HCT116 (cell line): ENCODE results near the gene SEL1L3. TPM values are rescaled to one million over a fixed set of nuclear protein-coding genes. Genes with fewer than 3 reads are reported as not detected.

Experiments
- ATAC-seq: fragments of 200-7000 bp; cut with Tn5 transposase; 2 replicates; pipeline ENCODE4 v1.9.1; 2020; ENCODE audit warnings: mild to moderate bottlenecking, moderate library complexity
- BruUV-seq: library from RNA; stranded (reverse); fragments of 400-500 nt; replicated peaks from 2 replicates; lab custom pipeline; 2021; lab: Mats Ljungman, UMichigan
- CTCF ChIA-PET: fragments of 300-600 bp; sonication (Branson Sonifier 250); formaldehyde crosslinking; loops from one replicate; lab custom pipeline; 2021; ENCODE audit warnings: antibody characterized with exemption; lab: Charles Lee
- POLR2A ChIA-PET: fragments of 300-600, 350-600 bp; sonication (Branson Sonifier 250); formaldehyde crosslinking; loops from one replicate; lab custom pipeline; 2021; ENCODE audit warnings: antibody characterized with exemption; lab: Charles Lee
- RAD21 ChIA-PET, 2 experiments: fragments of 300-600 bp; sonication (Branson Sonifier 250); formaldehyde crosslinking; loops; one replicate each; lab custom pipeline; 2023; ENCODE audit warnings: low total read pairs in 2 of 2; ENCODE audit not compliant: uncharacterized antibody in 2 of 2, unreplicated experiment in 2 of 2, low non-redundant PET in 1 of 2; lab: Charles Lee
- DNase-seq: peaks from one replicate; pipeline ENCODE4 v3.0.0-alpha.2; 2010; ENCODE audit warnings: low read depth, low spot score
- H2AFZ ChIP-seq: fragments of 200-600 bp; shearing (Covaris generic), sonication (generic); 2 replicates; pipeline ENCODE4 v1.6.1; 2017; ENCODE audit warnings: low read depth, mixed run types, mixed read lengths, antibody characterized with exemption, low read length; ENCODE audit not compliant: poor library complexity, severe bottlenecking
- H3K27ac ChIP-seq: 2 replicates; pipeline ENCODE4 v1.5.1; 2012; ENCODE audit warnings: low read depth, low read length
- H3K27me3 ChIP-seq: fragments of 200-600 bp; sonication (generic); 2 replicates; pipeline ENCODE4 v1.6.1; 2016; ENCODE audit warnings: mixed run types, low read length, mixed read lengths; ENCODE audit not compliant: insufficient read depth
- H3K36me3 ChIP-seq, 2 experiments: fragments of 200-500 bp in 1 of 2; fragments of 200-600 bp in 1 of 2; sonication (Bioruptor generic) in 1 of 2; sonication (generic) in 1 of 2; 2 replicates each; pipeline versions ENCODE4 v1.5.1 to v1.6.1; 2014 to 2016; ENCODE audit warnings: low read length in 2 of 2, inconsistent platforms in 1 of 2, mixed read lengths in 1 of 2, mixed run types in 1 of 2; ENCODE audit not compliant: insufficient read depth in 2 of 2, control insufficient read depth in 1 of 2
- H3K4me1 ChIP-seq, 2 experiments: fragments of 200-600 bp in 1 of 2; sonication (generic) in 1 of 2; 2 replicates each; pipeline versions ENCODE4 v1.5.1 to v1.6.1; 2012 to 2017; ENCODE audit warnings: low read length in 2 of 2, inconsistent platforms in 1 of 2, mild to moderate bottlenecking in 1 of 2, mixed read lengths in 1 of 2, mixed run types in 1 of 2, moderate library complexity in 1 of 2; ENCODE audit not compliant: insufficient read depth in 2 of 2, control insufficient read depth in 1 of 2
- H3K4me2 ChIP-seq: fragments of 200-600 bp; sonication (generic); 2 replicates; pipeline ENCODE4 v1.6.1; 2017; ENCODE audit warnings: mixed run types, low read length, mixed read lengths
- H3K4me3 ChIP-seq, 2 experiments: fragments of 200-600 bp in 1 of 2; sonication (generic) in 1 of 2; replicated peaks in 1 of 2; 2 replicates each; pipeline ENCODE4 v1.5.1; 2011 to 2016; ENCODE audit warnings: low read length in 2 of 2, control low read depth in 1 of 2, low read depth in 1 of 2, mild to moderate bottlenecking in 1 of 2, mixed read lengths in 1 of 2, mixed run types in 1 of 2
- H3K79me2 ChIP-seq: fragments of 200-600 bp; sonication (generic); 2 replicates; pipeline ENCODE4 v1.6.1; 2017; ENCODE audit warnings: mild to moderate bottlenecking, mixed run types, low read length, moderate library complexity, mixed read lengths; ENCODE audit not compliant: insufficient read depth
- H3K9ac ChIP-seq: fragments of 200-600 bp; sonication (generic); 2 replicates; pipeline ENCODE4 v1.6.1; 2016; ENCODE audit warnings: low read length, mixed read lengths
- H3K9me2 ChIP-seq: fragments of 200-600 bp; sonication (generic), shearing (Covaris generic); 2 replicates; pipeline ENCODE4 v1.6.1; 2017; ENCODE audit warnings: mixed run types, mild to moderate bottlenecking, moderate library complexity; ENCODE audit not compliant: insufficient read depth
- H3K9me3 ChIP-seq, 2 experiments: fragments of 200-500 bp in 1 of 2; fragments of 200-600 bp in 1 of 2; sonication (Bioruptor generic) in 1 of 2; sonication (generic) in 1 of 2; 2 replicates each; pipeline ENCODE4 v1.6.1; 2014 to 2017; ENCODE audit warnings: low read length in 2 of 2, mixed read lengths in 2 of 2, inconsistent platforms in 1 of 2, low read depth in 1 of 2, mild to moderate bottlenecking in 1 of 2, mixed run types in 1 of 2, moderate library complexity in 1 of 2; ENCODE audit not compliant: control insufficient read depth in 1 of 2, insufficient read depth in 1 of 2
- H4K20me1 ChIP-seq: fragments of 200-600 bp; sonication (generic), shearing (Covaris generic); 2 replicates; pipeline ENCODE4 v1.6.1; 2017; ENCODE audit warnings: mixed run types, mild to moderate bottlenecking, moderate library complexity; ENCODE audit not compliant: insufficient read depth
- EGR1 ChIP-seq: IDR thresholded peaks from 2 replicates; pipeline ENCODE4 v1.6.1; 2012; ENCODE audit warnings: low read depth
- ELF1 ChIP-seq: IDR thresholded peaks from 2 replicates; pipeline ENCODE4 v1.6.1; 2012; ENCODE audit warnings: low read depth, borderline replicate concordance
- EZH2 ChIP-seq: fragments of 200-600 bp; sonication (generic); IDR thresholded peaks from 2 replicates; pipeline ENCODE4 v1.6.1; 2017; ENCODE audit warnings: antibody characterized with exemption, mixed run types
- FOSL1 ChIP-seq: IDR thresholded peaks from 2 replicates; pipeline ENCODE4 v1.6.1; 2012; ENCODE audit warnings: low read depth
- JUND ChIP-seq: IDR thresholded peaks from 2 replicates; pipeline ENCODE4 v1.6.1; 2012
- MAX ChIP-seq: IDR thresholded peaks from 2 replicates; pipeline ENCODE4 v1.6.1; 2012
- POLR2A ChIP-seq: IDR thresholded peaks from 2 replicates; pipeline ENCODE4 v1.7.0; 2011; ENCODE audit warnings: borderline replicate concordance; ENCODE audit not compliant: insufficient read depth, insufficient read length; ENCODE audit errors: extremely low read depth
- POLR2AphosphoS5 ChIP-seq: IDR thresholded peaks from 2 replicates; pipeline ENCODE4 v1.6.1; 2011; ENCODE audit warnings: mild to moderate bottlenecking, low read depth, low read length, moderate library complexity
- REST ChIP-seq: IDR thresholded peaks from 2 replicates; pipeline ENCODE4 v1.6.1; 2012; ENCODE audit warnings: low read depth
- SIN3A ChIP-seq: IDR thresholded peaks from 2 replicates; pipeline ENCODE4 v1.6.1; 2012; ENCODE audit warnings: low read depth
- SP1 ChIP-seq: IDR thresholded peaks from 2 replicates; pipeline ENCODE4 v1.6.1; 2012; ENCODE audit warnings: low read depth
- intact Hi-C: fragments of 100-400 bp; cut with micrococcal nuclease; formaldehyde crosslinking; loops from 2 replicates; pipeline ENCODE4 v1.10.0; 2022
- total RNA-seq: library from RNA; stranded (reverse); gene quantifications from one replicate; pipeline ENCODE4 v1.2.1, GENCODE V29; 2021; ENCODE audit not compliant: unreplicated experiment

Gene SEL1L3
- total RNA-seq, 1 experiment from 2014 or later: 45.0 TPM

GRCh38 chr4:25845841-25846653 lies 16.7 kb downstream of the SEL1L3 start:
- H3K9me2 ChIP-seq: no peaks in the 10 kb centered on the region
- no TSS peak for BruUV-seq
- no peak overlapping the region for H3K4me2 ChIP-seq
- H3K27me3 ChIP-seq: no peaks in the 10 kb centered on the region
- no peak overlapping the region for H3K9ac ChIP-seq
- H4K20me1 ChIP-seq: no peaks in the 10 kb centered on the region
- intact Hi-C loops: no loop called here
- H2AFZ ChIP-seq: no peak overlapping the region
- no peak for TF ChIP-seq REST
- no peak for TF ChIP-seq JUND
- no peak for TF ChIP-seq EZH2
- TF ChIP-seq SP1: no peak
- TF ChIP-seq FOSL1: no peak
- no peak for TF ChIP-seq MAX
- TF ChIP-seq POLR2A: no peak
- TF ChIP-seq ELF1: no peak
- TF ChIP-seq EGR1: no peak
- no peak for TF ChIP-seq SIN3A
- TF ChIP-seq POLR2AphosphoS5: no peak
- ATAC-seq: no peak
- H3K36me3 ChIP-seq: peaks cover 3 to 17% of the 10 kb centered on the region in 2 experiments; a peak in 2 of 4 replicates
- ChIA-PET RAD21 (no interaction called here), CTCF (no interaction called here), POLR2A (no interaction called here)
- H3K9me3 ChIP-seq: no peaks in the 10 kb centered on the region
- no peaks in the 10 kb centered on the region; the same call in 1 of the 2 replicates for H3K79me2 ChIP-seq
- H3K4me3 ChIP-seq: no peak overlapping the region
- H3K27ac ChIP-seq: no peak overlapping the region
- peaks cover 0 to 14% of the 10 kb centered on the region in 2 experiments; a peak in 2 of 4 replicates for H3K4me1 ChIP-seq
- DNase-seq: no peak
